ENCODE measurements around the gene EMC6. TPM values are rescaled to one million over a fixed set of nuclear protein-coding genes. Genes with fewer than 3 reads are reported as not detected.

Gene EMC6
- total RNA-seq, 1 donor from 2014 or later, result 43.8 TPM

DNA sequence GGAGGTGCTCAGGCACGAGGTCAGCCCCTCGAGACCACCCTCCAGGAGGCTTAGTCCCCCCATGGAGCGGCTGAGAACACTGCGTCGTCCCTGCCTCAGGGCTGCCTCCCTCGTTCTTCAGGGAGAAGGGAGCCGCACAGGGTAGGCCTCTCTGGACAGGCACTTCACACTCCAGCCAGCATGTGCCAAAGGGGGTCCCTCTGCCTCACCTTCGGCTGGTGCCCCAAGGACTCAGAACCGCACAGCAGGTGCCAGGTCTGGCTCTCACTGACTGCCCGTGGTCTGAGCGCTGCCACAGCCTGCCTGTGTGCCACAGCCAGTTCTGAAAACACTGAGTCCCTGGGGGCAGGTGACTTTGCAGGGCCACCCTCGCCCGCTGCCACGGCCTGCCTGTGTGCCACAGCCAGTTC, 20.2 kb downstream of the EMC6 start:
- TF ChIP-seq, protein P1, sequence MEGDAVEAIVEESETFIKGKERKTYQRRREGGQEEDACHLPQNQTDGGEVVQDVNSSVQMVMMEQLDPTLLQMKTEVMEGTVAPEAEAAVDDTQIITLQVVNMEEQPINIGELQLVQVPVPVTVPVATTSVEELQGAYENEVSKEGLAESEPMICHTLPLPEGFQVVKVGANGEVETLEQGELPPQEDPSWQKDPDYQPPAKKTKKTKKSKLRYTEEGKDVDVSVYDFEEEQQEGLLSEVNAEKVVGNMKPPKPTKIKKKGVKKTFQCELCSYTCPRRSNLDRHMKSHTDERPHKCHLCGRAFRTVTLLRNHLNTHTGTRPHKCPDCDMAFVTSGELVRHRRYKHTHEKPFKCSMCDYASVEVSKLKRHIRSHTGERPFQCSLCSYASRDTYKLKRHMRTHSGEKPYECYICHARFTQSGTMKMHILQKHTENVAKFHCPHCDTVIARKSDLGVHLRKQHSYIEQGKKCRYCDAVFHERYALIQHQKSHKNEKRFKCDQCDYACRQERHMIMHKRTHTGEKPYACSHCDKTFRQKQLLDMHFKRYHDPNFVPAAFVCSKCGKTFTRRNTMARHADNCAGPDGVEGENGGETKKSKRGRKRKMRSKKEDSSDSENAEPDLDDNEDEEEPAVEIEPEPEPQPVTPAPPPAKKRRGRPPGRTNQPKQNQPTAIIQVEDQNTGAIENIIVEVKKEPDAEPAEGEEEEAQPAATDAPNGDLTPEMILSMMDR (IDR thresholded peaks at IDR 0.05), result no peak
- no peak for DNase-seq (ENCODE audit: extremely low spot score, unreplicated experiment)
- H3K9me3 Mint-ChIP-seq (ENCODE audit: unreplicated experiment), result no peaks in the 10 kb centered on the region
- H3K27me3 Mint-ChIP-seq (ENCODE audit: unreplicated experiment), result peaks cover 8% of the 10 kb centered on the region
- no peak overlapping the region for H3K27ac Mint-ChIP-seq (ENCODE audit: unreplicated experiment)
- H3K4me1 Mint-ChIP-seq (ENCODE audit: unreplicated experiment), result no peaks in the 10 kb centered on the region
- no peak overlapping the region for H3K4me3 Mint-ChIP-seq (ENCODE audit: unreplicated experiment)
- H3K36me3 Mint-ChIP-seq (ENCODE audit: unreplicated experiment), result no peaks in the 10 kb centered on the region

DNA sequence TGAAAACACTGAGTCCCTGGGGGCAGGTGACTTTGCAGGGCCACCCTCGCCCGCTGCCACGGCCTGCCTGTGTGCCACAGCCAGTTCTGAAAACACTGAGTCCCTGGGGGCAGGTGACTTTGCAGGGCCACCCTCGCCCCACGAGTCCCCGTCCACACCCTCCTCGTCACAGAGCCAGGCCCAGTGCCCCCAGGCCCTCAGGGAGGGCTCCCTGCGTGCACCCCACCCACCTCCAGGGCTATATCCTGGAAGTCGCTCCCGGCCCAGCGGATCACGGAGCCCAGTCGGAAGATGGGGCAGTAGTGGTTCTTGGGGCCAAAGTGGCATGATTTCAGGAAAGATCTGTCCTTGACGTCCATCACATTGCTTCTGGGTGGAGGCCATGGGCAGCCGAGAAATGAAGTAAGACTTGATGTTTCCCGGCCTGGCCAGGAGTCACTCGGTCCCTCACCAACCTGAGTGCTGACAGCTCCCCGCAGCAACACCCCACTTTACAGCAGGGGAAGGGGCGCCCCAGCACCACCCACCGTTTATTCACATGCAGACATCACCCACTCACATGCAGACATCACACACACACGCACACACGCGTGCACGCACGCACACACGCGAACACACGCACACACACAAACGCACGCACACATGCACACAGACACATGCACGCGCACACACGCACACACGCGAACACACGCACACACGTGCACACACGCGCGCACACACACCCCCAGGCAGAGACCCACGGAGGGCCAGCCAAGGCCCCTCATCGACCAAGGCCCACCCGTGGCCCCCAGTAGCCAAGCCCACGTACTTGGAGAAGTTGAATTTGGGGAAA, 20.9 kb downstream of the EMC6 start:
- no peaks in the 10 kb centered on the region for H3K36me3 Mint-ChIP-seq (ENCODE audit: unreplicated experiment)
- no peaks in the 10 kb centered on the region for H3K4me1 Mint-ChIP-seq (ENCODE audit: unreplicated experiment)
- no peak overlapping the region for H3K4me3 Mint-ChIP-seq (ENCODE audit: unreplicated experiment)
- no peak overlapping the region for H3K27ac Mint-ChIP-seq (ENCODE audit: unreplicated experiment)
- TF ChIP-seq, protein P1 (IDR thresholded peaks at IDR 0.05), result no peak
- no peaks in the 10 kb centered on the region for H3K9me3 Mint-ChIP-seq (ENCODE audit: unreplicated experiment)
- H3K27me3 Mint-ChIP-seq (ENCODE audit: unreplicated experiment), result peaks cover 14% of the 10 kb centered on the region
- DNase-seq (ENCODE audit: extremely low spot score, unreplicated experiment), result no peak

DNA sequence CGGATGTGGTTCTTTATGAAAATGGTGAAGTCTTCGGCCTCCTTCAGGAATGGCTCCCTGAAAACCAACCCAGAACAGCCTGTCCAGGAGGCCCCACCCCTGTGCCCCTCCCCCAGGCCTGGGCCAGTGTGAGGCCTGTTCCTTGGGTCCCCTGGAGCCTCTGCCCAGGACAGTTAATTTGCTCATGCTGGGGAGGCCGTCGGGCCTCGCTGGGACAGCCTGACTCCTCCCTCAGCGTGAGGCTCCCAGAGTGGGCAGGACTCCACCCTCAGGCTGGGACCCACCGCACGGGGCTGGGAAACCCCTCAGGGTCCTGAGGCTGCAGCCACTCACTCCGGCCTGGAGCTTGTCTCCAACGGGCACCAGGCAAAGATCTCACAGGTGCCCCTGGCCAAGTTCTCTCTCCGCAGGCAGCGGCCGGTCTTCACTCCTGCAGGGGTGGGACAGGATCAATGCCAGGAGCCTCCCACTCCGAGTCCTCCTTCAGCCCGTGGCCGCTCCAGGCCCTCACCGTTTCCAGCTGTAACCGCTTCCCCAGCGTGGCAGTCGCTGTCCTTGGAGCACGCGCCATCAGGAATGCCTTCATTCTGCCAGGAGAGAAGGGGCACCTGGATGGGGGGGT, 21.6 kb downstream of the EMC6 start:
- DNase-seq (ENCODE audit: extremely low spot score, unreplicated experiment), result no peak
- Mint-ChIP-seq H3K9me3 (ENCODE audit: unreplicated experiment) (no peaks in the 10 kb centered on the region), H3K4me3 (ENCODE audit: unreplicated experiment) (no peak overlapping the region), H3K27ac (ENCODE audit: unreplicated experiment) (no peak overlapping the region), H3K36me3 (ENCODE audit: unreplicated experiment) (no peaks in the 10 kb centered on the region), H3K4me1 (ENCODE audit: unreplicated experiment) (peaks cover 3% of the 10 kb centered on the region), H3K27me3 (ENCODE audit: unreplicated experiment) (peaks cover 16% of the 10 kb centered on the region)
- TF ChIP-seq, protein P1 (IDR thresholded peaks at IDR 0.05), result no peak

DNA sequence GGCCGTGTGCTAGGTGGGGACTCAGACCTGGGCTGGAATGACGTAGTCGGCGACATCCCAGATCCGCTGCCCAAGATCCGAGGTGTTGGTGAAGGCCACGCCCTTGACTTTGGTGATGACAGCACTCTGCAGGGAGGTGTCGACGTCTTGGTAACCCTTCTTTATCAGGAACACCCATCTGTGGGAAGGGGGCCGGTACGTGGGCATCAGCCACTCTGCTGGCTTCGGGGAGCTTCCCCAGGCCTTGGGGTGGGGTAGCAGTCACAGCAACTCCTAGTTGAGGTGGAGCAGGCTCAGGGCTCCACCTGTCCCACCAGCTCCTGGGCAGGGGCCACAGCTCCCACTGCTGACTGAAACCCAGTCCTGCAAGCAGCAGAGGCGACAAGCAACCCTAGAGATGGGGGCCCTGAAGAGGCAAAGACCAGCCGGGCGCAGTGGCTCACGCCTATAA, 23.0 kb downstream of the EMC6 start:
- no peak overlapping the region for H3K27ac Mint-ChIP-seq (ENCODE audit: unreplicated experiment)
- TF ChIP-seq, protein P1 (IDR thresholded peaks at IDR 0.05), result no peak
- H3K4me1 Mint-ChIP-seq (ENCODE audit: unreplicated experiment), result peaks cover 8% of the 10 kb centered on the region
- H3K36me3 Mint-ChIP-seq (ENCODE audit: unreplicated experiment), result no peaks in the 10 kb centered on the region
- H3K9me3 Mint-ChIP-seq (ENCODE audit: unreplicated experiment), result no peaks in the 10 kb centered on the region
- no peak overlapping the region for H3K4me3 Mint-ChIP-seq (ENCODE audit: unreplicated experiment)
- H3K27me3 Mint-ChIP-seq (ENCODE audit: unreplicated experiment), result peaks cover 18% of the 10 kb centered on the region
- no peak for DNase-seq (ENCODE audit: extremely low spot score, unreplicated experiment)

DNA sequence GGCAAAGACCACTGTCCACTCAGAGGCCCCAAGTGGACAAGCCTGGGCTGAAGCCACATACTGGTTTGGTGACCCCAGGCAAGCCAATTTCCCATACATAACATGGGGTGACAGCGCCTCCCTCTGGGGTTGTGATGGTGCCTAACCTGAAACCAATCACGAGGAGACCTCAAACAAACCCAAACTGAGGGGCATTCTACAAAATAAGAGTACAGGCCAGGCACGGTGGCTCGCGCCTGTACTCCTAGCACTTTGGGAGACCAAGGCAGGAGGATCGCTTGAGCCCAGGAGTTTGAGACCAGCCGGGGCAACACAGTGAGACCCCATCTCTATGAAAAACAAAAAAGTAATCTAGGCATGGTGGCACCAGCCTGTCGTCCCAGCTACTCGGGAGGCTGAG, 23.7 kb downstream of the EMC6 start:
- no peak for DNase-seq (ENCODE audit: extremely low spot score, unreplicated experiment)
- H3K4me3 Mint-ChIP-seq (ENCODE audit: unreplicated experiment), result no peak overlapping the region
- no peaks in the 10 kb centered on the region for H3K9me3 Mint-ChIP-seq (ENCODE audit: unreplicated experiment)
- no peaks in the 10 kb centered on the region for H3K36me3 Mint-ChIP-seq (ENCODE audit: unreplicated experiment)
- TF ChIP-seq, protein P1 (IDR thresholded peaks at IDR 0.05), result no peak
- peaks cover 8% of the 10 kb centered on the region for H3K4me1 Mint-ChIP-seq (ENCODE audit: unreplicated experiment)
- peaks cover 21% of the 10 kb centered on the region for H3K27me3 Mint-ChIP-seq (ENCODE audit: unreplicated experiment)
- H3K27ac Mint-ChIP-seq (ENCODE audit: unreplicated experiment), result no peak overlapping the region
